ENCODE results near the gene KCNB1. TPM values are rescaled to one million over a fixed set of nuclear protein-coding genes. Genes with fewer than 3 reads are reported as not detected.

Gene KCNB1
- total and polyA plus RNA-seq, 12 donors, result 0.64 to 4.2 (median 1.1) TPM

DNA sequence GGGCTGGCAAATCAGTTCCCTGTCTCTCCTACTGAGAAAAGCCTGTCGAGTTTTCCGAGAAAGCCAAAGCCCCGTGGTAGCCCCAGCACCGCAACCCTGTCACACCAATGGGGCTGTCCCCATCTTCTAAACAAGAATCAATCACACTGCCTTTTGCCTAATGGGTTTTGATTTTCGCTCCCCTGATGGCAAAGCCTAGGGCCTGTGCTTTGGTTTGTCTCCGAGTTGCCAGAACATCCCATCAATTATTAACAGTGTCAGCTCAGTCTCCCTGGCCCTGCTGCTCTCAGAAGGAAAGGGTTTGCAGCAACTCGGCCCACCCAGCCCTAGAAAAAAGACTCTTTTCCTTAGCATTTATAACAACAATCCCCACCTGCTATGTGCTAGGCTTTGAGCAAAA is 4.2 kb downstream of the KCNB1 start:
- TF ChIP-seq, protein P1, sequence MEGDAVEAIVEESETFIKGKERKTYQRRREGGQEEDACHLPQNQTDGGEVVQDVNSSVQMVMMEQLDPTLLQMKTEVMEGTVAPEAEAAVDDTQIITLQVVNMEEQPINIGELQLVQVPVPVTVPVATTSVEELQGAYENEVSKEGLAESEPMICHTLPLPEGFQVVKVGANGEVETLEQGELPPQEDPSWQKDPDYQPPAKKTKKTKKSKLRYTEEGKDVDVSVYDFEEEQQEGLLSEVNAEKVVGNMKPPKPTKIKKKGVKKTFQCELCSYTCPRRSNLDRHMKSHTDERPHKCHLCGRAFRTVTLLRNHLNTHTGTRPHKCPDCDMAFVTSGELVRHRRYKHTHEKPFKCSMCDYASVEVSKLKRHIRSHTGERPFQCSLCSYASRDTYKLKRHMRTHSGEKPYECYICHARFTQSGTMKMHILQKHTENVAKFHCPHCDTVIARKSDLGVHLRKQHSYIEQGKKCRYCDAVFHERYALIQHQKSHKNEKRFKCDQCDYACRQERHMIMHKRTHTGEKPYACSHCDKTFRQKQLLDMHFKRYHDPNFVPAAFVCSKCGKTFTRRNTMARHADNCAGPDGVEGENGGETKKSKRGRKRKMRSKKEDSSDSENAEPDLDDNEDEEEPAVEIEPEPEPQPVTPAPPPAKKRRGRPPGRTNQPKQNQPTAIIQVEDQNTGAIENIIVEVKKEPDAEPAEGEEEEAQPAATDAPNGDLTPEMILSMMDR (IDR thresholded peaks at IDR 0.05), result no peak
- 59 to 64% methylated on average over 7 of the region's 7 CpGs for WGBS, 2 donors
- H3K9me3 ChIP-seq, result no peaks in the 10 kb centered on the region
- ATAC-seq, result no peak
- no peak overlapping the region for H3K27ac ChIP-seq
- intact Hi-C loops (cut with DNase I), result no loop called here
- H3K27me3 ChIP-seq, result peaks cover 0 to 34% (median 3%) of the 10 kb centered on the region in 7 donors
- H3K4me1 ChIP-seq, result peaks cover 3 to 15% (median 7%) of the 10 kb centered on the region in 9 donors
- no peaks in the 10 kb centered on the region for H3K36me3 ChIP-seq
- H3K4me3 ChIP-seq, result no peak overlapping the region
- no peak for DNase-seq

DNA sequence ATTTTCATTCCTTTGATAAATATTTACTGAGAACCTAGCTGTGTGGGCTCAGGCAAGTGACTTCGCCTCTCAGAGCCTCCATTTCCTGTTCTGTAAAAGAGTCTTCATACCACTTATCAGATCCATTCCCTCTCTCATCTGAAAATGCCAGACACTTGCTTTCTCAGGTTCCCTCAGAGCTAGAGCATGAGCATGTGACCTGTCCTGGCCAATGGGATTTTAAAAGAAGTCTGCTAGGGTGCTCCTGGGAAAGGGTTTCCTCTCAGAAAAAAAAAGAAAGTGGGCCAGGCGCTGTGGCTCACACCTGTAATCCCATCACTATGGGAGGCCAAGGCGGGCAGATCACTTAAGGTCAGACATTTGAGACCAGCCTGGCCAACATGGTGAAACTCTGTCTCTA is 5.3 kb downstream of the KCNB1 start:
- WGBS, 2 donors, result 79 to 81% methylated on average over 3 of the region's 3 CpGs
- no peak for ATAC-seq
- TF ChIP-seq, protein P1 (IDR thresholded peaks at IDR 0.05), result no peak

DNA sequence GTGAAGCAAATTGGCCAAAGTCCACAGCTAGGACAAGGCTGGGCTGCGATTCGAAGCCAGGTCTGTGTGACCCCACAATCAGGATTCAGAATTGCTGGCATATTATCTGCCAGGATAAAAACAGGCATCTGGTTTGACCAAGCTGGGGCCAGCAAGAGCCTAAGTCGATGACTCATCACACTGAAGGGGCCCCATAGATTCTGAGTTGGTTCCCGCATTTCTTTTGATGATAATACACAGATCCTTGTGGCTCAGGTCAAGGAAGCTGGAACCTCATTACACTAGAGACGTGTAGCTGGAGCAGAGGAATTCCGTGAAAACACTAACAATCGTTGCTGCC is 6.5 kb downstream of the KCNB1 start:
- TF ChIP-seq, protein P1 (IDR thresholded peaks at IDR 0.05), result no peak
- WGBS, 2 donors, result 67% methylated on average over 7 of the region's 7 CpGs
- H3K36me3 ChIP-seq, result no peaks in the 10 kb centered on the region
- intact Hi-C loops (cut with DNase I), result no loop called here
- peaks cover 0 to 15% (median 0%) of the 10 kb centered on the region in 7 donors for H3K27me3 ChIP-seq
- no peak overlapping the region for H3K4me3 ChIP-seq
- ATAC-seq (no peak), DNase-seq (no peak)
- no peaks in the 10 kb centered on the region for H3K9me3 ChIP-seq
- no peak overlapping the region for H3K27ac ChIP-seq
- H3K4me1 ChIP-seq, result no peaks in the 10 kb centered on the region

More for the DNA sequence above, 5.3 kb downstream of the KCNB1 start:
- H3K4me1 ChIP-seq, result peaks cover 0 to 5% (median under 1%) of the 10 kb centered on the region in 9 donors
- intact Hi-C loops (cut with DNase I), result no loop called here
- H3K4me3 ChIP-seq, result no peak overlapping the region
- no peak for DNase-seq
- peaks cover 0 to 23% (median 0%) of the 10 kb centered on the region in 7 donors for H3K27me3 ChIP-seq
- H3K36me3 ChIP-seq, result no peaks in the 10 kb centered on the region
- no peak overlapping the region for H3K27ac ChIP-seq
- H3K9me3 ChIP-seq, result no peaks in the 10 kb centered on the region

DNA sequence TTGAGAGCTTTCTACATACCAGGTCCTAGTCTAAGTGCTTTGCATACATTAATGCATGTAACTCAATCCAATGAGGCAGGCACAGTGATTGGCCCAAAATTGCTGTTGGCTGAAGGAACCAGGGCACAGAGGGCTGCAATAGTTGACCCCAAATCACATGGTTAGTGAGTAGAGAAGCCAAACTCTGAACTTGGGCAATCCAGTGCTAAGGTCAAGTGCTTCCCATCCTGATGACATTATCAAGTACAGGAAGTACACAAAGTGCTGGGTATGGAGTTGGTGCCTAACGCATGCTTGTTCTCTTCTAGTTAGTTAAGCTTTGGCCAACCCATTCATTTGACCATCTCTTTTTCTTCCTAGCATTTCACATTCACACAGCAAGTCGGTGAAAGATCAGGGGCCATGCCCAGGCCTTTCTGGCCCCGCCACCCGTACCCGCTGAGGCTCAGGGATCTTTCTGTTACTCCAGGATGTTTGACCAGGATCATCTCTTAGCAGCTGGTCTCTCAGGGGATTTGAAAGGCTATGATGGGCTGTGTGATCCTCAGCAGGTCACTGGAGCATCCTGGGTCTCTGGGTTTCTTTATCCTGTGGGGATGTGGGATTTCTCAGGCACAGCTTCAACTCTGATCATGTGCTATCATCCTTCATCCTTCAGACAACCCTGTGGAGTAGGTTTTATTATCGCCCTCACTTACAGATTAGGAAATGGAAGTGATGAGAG is 7.0 kb downstream of the KCNB1 start:
- intact Hi-C loops (cut with DNase I), result no loop called here
- H3K27ac ChIP-seq, result no peak overlapping the region
- no peak overlapping the region for H3K4me3 ChIP-seq
- H3K4me1 ChIP-seq, result no peaks in the 10 kb centered on the region
- 91% methylated on average over 6 of the region's 6 CpGs for WGBS, 2 donors
- H3K9me3 ChIP-seq, result no peaks in the 10 kb centered on the region
- ATAC-seq (peak in 1 of 8 donors; percentile 18), DNase-seq (no peak)
- TF ChIP-seq, protein P1 (IDR thresholded peaks at IDR 0.05), result no peak
- no peaks in the 10 kb centered on the region for H3K36me3 ChIP-seq
- peaks cover 0 to 15% (median 0%) of the 10 kb centered on the region in 7 donors for H3K27me3 ChIP-seq
